ENCODE data around the gene GDAP2.

GDAP2 gene

DNA sequence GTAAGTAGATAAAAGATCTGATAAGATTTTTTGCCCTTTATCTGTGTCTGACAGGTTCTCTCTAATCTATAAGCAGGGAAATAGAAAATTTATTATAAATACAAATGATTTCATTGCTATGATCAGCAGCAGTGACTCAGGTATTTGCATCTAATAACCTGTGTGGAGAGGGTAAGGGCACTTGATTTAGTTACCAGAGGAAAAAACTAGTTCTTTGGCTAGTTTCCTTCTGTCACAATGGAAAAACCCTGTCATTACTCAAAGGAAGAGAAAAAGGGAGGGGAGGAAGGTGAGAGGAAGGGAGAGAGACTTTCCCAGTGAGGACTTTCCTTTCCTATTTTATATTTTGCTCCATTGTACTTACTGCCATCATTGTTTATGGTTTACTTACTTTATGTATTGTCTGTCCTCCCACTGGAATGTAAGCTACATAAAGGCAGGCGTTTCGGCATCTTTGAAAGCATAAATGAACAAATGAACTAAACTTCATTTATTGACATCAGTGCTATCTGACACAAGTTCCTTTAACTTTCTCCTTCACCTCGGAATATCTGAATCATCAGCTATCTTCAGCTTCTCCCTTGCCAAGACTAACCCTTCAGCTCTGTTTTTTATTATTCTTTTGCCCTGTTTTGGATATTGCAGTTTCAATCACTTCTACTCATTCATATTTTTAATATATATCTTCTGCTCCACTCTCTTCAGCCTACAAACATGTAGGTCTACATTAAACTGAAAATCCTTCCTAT is 35.0 kb upstream of the GDAP2 start:
- TF ChIP-seq EZH2 (IDR thresholded peaks at IDR 0.05; ENCODE audit: borderline replicate concordance, low read length) (no peak), CTCF (IDR thresholded peaks at IDR 0.05; ENCODE audit: low read length) (no peak)
- Histone ChIP-seq H3K27ac (ENCODE audit: low read depth, low read length, poor library complexity, severe bottlenecking) (no peak overlapping the region), H3K4me1 (ENCODE audit: insufficient read depth, low read length, severe bottlenecking) (peaks cover 9% of the 10 kb centered on the region), H4K20me1 (ENCODE audit: insufficient read depth, low read length) (no peaks in the 10 kb centered on the region), H3K4me3 (ENCODE audit: low read depth, low read length, poor library complexity, severe bottlenecking) (no peak overlapping the region), H3K9me3 (ENCODE audit: low read length) (no peaks in the 10 kb centered on the region), H3K36me3 (ENCODE audit: insufficient read depth, low read length) (peaks cover 33% of the 10 kb centered on the region), H3F3A (ENCODE audit: insufficient read depth, low read length) (no peaks in the 10 kb centered on the region), H2AFZ (ENCODE audit: low read length) (no peak overlapping the region), H3K79me2 (ENCODE audit: insufficient read depth, low read length) (no peaks in the 10 kb centered on the region), H3K9me2 (ENCODE audit: low read depth, low read length) (no peaks in the 10 kb centered on the region), H3K9ac (ENCODE audit: low read length) (no peak overlapping the region), H3K27me3 (ENCODE audit: insufficient read depth, low read length) (no peaks in the 10 kb centered on the region), H3K4me2 (ENCODE audit: low read length) (no peak overlapping the region)

GRCh38 chr1:117959364-117959763 is 29.9 kb upstream of the GDAP2 start:
- Histone ChIP-seq H3K4me3 (ENCODE audit: low read depth, low read length, poor library complexity, severe bottlenecking) (no peak overlapping the region), H3F3A (ENCODE audit: insufficient read depth, low read length) (no peaks in the 10 kb centered on the region), H3K9ac (ENCODE audit: low read length) (no peak overlapping the region), H2AFZ (ENCODE audit: low read length) (no peak overlapping the region), H3K27me3 (ENCODE audit: insufficient read depth, low read length) (no peaks in the 10 kb centered on the region), H3K79me2 (ENCODE audit: insufficient read depth, low read length) (no peaks in the 10 kb centered on the region), H3K36me3 (ENCODE audit: insufficient read depth, low read length) (peaks cover 84% of the 10 kb centered on the region), H4K20me1 (ENCODE audit: insufficient read depth, low read length) (no peaks in the 10 kb centered on the region), H3K9me2 (ENCODE audit: low read depth, low read length) (no peaks in the 10 kb centered on the region), H3K4me1 (ENCODE audit: insufficient read depth, low read length, severe bottlenecking) (no peaks in the 10 kb centered on the region), H3K4me2 (ENCODE audit: low read length) (no peak overlapping the region), H3K9me3 (ENCODE audit: low read length) (no peaks in the 10 kb centered on the region), H3K27ac (ENCODE audit: low read depth, low read length, poor library complexity, severe bottlenecking) (no peak overlapping the region)
- TF ChIP-seq CTCF (IDR thresholded peaks at IDR 0.05; ENCODE audit: low read length), result no peak
- no peak for TF ChIP-seq EZH2 (IDR thresholded peaks at IDR 0.05; ENCODE audit: borderline replicate concordance, low read length)

GRCh38 chr1:117952386-117952785 is 23.0 kb upstream of the GDAP2 start:
- Histone ChIP-seq H3K9ac (ENCODE audit: low read length) (no peak overlapping the region), H3K4me3 (ENCODE audit: low read depth, low read length, poor library complexity, severe bottlenecking) (no peak overlapping the region), H3K4me2 (ENCODE audit: low read length) (no peak overlapping the region), H3K4me1 (ENCODE audit: insufficient read depth, low read length, severe bottlenecking) (no peaks in the 10 kb centered on the region), H4K20me1 (ENCODE audit: insufficient read depth, low read length) (no peaks in the 10 kb centered on the region), H3K27me3 (ENCODE audit: insufficient read depth, low read length) (no peaks in the 10 kb centered on the region), H3K36me3 (ENCODE audit: insufficient read depth, low read length) (peaks cover 98% of the 10 kb centered on the region), H3K27ac (ENCODE audit: low read depth, low read length, poor library complexity, severe bottlenecking) (no peak overlapping the region), H3F3A (ENCODE audit: insufficient read depth, low read length) (no peaks in the 10 kb centered on the region), H3K9me3 (ENCODE audit: low read length) (no peaks in the 10 kb centered on the region), H3K9me2 (ENCODE audit: low read depth, low read length) (no peaks in the 10 kb centered on the region), H2AFZ (ENCODE audit: low read length) (no peak overlapping the region), H3K79me2 (ENCODE audit: insufficient read depth, low read length) (no peaks in the 10 kb centered on the region)
- TF ChIP-seq EZH2 (IDR thresholded peaks at IDR 0.05; ENCODE audit: borderline replicate concordance, low read length), result no peak
- TF ChIP-seq CTCF (IDR thresholded peaks at IDR 0.05; ENCODE audit: low read length), result no peak
